Colonic mucosa (tissue), 4 donors: Measurements from ENCODE around the gene GREB1. TPM values are rescaled to one million over a fixed set of nuclear protein-coding genes. Genes with fewer than 3 reads are reported as not detected.

Experiments
- DNase-seq: peaks from one replicate; pipeline ENCODE4 v3.0.0-alpha.2; 2020
- H3K27ac ChIP-seq: fragments of 200-600 bp; one replicate; pipeline ENCODE4 v1.8.0; 2021
- H3K27me3 ChIP-seq: fragments of 200-600 bp; one replicate; pipeline ENCODE4 v1.8.0; 2021
- H3K36me3 ChIP-seq: fragments of 200-600 bp; one replicate; pipeline ENCODE4 v1.8.0; 2021
- H3K4me1 ChIP-seq: fragments of 200-600 bp; one replicate; pipeline ENCODE4 v1.8.0; 2021; ENCODE audit warnings: mild to moderate bottlenecking
- H3K4me3 ChIP-seq: fragments of 200-600 bp; one replicate; pipeline ENCODE4 v1.8.0; 2021
- H3K9ac ChIP-seq, 2 donors: one replicate each; pipeline ENCODE4 v1.7.0; 2013; ENCODE audit warnings: control low read depth in 2 of 2, low read depth in 2 of 2, low read length in 2 of 2
- H3K9me3 ChIP-seq: fragments of 200-600 bp; one replicate; pipeline ENCODE4 v1.8.0; 2021
- intact Hi-C: fragments of 100-400 bp; cut with DNase I; formaldehyde crosslinking; loops from one replicate; pipeline ENCODE4 v1.14.1; 2022
- total RNA-seq, 2 donors: library from RNA; stranded (reverse); fragmentation: NEBNext Ultra II Directional in 1 of 2; extraction: Animal tissue kit (Norgen Biotek cat#: 25700) in 1 of 2; gene quantifications; one replicate each; pipeline ENCODE4 v1.2.1, GENCODE V29; 2021
- TF ChIP-seq, protein P1 (sequence below): fragments of 200-600 bp; IDR thresholded peaks from one replicate; pipeline ENCODE4 v1.8.0; 2022; ENCODE audit warnings: antibody characterized with exemption, mild to moderate bottlenecking
- donor health status: healthy.
- donor health status: DM: no; HTN: no; CAD: no.
- donor health status: DM: no; HTN: no; CAD: no.

The GREB1 gene
- total RNA-seq, 2 donors from 2014 or later: 0.77 to 1.1 TPM

DNA sequence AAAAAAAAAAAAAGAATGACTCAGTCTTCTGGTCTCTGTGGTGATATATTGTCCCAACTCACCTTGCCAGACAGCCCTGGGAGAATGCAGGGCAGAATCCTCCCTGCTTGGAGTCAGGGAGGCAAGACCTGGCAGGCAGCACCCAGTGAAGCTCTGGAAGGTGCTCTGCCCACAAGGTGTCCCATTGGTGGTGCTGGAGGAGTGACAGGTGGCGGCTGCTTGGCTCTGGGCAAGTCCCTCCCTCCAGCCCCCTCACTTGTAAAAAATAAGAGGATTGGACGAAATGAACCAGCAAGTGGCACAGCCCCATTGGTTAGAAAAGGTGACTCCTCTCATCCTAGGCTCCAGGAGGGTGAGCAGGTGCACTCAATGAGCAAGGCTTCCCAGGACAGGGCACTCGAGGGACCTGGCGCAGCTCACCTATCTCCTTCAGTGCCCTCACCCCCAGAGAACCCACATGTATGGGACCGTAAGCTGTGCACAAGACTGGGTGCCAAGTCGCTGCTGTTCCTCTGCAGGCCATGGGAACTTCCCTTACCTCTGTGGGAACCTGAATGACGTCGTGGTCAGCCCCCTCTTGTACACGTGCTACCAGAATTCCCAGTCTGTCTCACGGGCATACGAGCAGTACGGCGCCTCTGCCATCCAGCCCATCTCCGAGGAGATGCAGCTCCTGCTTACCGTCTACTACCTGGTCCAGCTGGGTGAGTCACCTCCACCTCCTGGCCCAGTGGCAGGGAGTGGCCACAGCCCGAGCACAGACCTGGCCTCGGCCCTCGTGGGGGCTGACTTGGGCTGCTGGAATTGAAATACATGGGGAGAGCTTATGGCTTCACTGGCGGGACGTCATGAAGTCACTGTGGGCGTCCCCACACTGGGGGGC lies 54.6 kb downstream of the GREB1 start:
- H3K9ac ChIP-seq: no peak overlapping the region
- no peak for DNase-seq
- no peaks in the 10 kb centered on the region for H3K27me3 ChIP-seq
- H3K36me3 ChIP-seq: no peaks in the 10 kb centered on the region
- no peak overlapping the region for H3K27ac ChIP-seq
- H3K4me1 ChIP-seq: no peaks in the 10 kb centered on the region
- intact Hi-C loops: loop anchor here (10.0 kb wide), 1 partner anchor 454 kb away; a partner anchor contains a TSS
- H3K4me3 ChIP-seq: no peak overlapping the region
- H3K9me3 ChIP-seq: no peaks in the 10 kb centered on the region
- TF ChIP-seq, protein P1, sequence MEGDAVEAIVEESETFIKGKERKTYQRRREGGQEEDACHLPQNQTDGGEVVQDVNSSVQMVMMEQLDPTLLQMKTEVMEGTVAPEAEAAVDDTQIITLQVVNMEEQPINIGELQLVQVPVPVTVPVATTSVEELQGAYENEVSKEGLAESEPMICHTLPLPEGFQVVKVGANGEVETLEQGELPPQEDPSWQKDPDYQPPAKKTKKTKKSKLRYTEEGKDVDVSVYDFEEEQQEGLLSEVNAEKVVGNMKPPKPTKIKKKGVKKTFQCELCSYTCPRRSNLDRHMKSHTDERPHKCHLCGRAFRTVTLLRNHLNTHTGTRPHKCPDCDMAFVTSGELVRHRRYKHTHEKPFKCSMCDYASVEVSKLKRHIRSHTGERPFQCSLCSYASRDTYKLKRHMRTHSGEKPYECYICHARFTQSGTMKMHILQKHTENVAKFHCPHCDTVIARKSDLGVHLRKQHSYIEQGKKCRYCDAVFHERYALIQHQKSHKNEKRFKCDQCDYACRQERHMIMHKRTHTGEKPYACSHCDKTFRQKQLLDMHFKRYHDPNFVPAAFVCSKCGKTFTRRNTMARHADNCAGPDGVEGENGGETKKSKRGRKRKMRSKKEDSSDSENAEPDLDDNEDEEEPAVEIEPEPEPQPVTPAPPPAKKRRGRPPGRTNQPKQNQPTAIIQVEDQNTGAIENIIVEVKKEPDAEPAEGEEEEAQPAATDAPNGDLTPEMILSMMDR: no peak

DNA sequence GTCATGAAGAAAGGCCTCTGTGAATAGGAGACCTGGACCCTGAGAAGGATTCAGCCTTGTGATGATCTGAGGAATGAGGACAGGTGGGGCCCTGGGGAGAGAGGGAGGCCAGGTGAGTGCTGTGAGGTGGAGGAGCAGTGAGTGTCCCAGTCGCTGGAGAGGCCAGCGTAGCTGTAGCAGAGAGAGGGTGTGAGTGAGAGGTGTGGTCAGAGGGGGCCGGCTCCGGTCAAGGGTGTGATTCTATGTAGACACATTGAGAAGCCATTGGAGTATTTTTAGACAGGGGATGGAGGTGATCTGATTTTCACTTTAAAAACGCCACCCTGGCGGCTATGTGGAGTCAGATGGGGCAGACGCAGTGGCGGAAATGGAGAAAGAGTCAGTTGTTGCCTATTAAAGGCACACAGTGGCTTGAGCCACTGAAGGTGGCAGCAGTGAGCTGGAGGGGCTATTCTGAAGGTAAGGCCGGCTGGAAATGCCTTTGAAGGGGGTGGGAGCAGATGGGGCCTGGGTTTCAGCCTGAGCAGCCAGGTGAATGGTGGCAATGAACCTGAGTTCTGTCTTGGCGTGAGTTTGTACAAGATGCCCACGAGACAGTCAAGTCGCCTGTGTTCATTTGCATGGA lies 55.6 kb downstream of the GREB1 start:
- Histone ChIP-seq H3K9ac (no peak overlapping the region), H3K4me3 (no peak overlapping the region), H3K36me3 (no peaks in the 10 kb centered on the region), H3K27me3 (no peaks in the 10 kb centered on the region), H3K27ac (no peak overlapping the region), H3K4me1 (no peaks in the 10 kb centered on the region), H3K9me3 (no peaks in the 10 kb centered on the region)
- no peak for DNase-seq
- intact Hi-C loops: loop anchor here (10.0 kb wide), 1 partner anchor 455 kb away; a partner anchor contains a TSS
- TF ChIP-seq, protein P1: no peak

DNA sequence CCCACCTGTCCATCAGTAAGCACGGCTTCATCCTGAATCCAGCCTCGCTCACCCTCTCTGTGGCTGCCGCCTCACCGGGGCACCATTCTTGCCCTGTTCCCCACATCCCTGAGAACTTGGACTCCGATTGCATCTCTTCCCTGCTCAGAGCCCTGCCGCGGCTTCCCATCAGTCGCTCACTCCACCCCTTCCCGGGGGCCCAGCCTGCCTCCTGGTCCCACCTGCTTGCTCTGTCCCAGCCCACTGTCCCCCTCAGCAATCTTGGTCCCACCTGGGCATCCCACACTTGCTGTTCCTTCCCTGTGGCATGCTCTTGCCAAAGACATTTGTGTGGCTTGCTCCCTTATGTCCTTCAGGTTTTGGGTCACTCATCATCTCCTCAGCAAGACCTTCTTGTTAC lies 56.3 kb downstream of the GREB1 start:
- Histone ChIP-seq H3K4me3 (no peak overlapping the region), H3K9ac (no peak overlapping the region), H3K4me1 (no peaks in the 10 kb centered on the region), H3K27me3 (no peaks in the 10 kb centered on the region), H3K9me3 (no peaks in the 10 kb centered on the region), H3K27ac (no peak overlapping the region), H3K36me3 (no peaks in the 10 kb centered on the region)
- no peak for DNase-seq
- intact Hi-C loops: no loop called here
- TF ChIP-seq, protein P1: no peak

DNA sequence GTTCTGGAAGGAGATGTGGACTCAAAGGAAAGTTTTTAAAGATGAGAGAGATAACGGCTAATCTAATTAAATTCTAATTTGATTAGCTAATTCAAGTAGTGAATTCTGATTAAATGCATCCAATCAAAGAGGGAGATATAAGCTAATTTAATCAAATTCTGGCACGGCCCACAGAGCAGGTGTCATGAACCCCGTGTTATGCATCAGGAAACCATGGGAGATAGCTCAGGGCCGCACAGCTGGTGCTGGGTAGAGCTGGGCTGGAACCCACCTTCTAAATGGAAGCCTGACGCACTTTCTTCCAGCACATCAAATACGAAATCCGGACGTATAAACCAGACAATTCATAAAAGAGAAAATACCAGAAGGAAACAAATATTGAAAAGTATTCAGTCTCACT lies 57.2 kb downstream of the GREB1 start:
- no peak overlapping the region for H3K9ac ChIP-seq
- no peaks in the 10 kb centered on the region for H3K4me1 ChIP-seq
- no peak overlapping the region for H3K27ac ChIP-seq
- no peaks in the 10 kb centered on the region for H3K27me3 ChIP-seq
- no peak overlapping the region for H3K4me3 ChIP-seq
- TF ChIP-seq, protein P1: no peak
- no peaks in the 10 kb centered on the region for H3K36me3 ChIP-seq
- DNase-seq: no peak
- no peaks in the 10 kb centered on the region for H3K9me3 ChIP-seq
- intact Hi-C loops: no loop called here

DNA sequence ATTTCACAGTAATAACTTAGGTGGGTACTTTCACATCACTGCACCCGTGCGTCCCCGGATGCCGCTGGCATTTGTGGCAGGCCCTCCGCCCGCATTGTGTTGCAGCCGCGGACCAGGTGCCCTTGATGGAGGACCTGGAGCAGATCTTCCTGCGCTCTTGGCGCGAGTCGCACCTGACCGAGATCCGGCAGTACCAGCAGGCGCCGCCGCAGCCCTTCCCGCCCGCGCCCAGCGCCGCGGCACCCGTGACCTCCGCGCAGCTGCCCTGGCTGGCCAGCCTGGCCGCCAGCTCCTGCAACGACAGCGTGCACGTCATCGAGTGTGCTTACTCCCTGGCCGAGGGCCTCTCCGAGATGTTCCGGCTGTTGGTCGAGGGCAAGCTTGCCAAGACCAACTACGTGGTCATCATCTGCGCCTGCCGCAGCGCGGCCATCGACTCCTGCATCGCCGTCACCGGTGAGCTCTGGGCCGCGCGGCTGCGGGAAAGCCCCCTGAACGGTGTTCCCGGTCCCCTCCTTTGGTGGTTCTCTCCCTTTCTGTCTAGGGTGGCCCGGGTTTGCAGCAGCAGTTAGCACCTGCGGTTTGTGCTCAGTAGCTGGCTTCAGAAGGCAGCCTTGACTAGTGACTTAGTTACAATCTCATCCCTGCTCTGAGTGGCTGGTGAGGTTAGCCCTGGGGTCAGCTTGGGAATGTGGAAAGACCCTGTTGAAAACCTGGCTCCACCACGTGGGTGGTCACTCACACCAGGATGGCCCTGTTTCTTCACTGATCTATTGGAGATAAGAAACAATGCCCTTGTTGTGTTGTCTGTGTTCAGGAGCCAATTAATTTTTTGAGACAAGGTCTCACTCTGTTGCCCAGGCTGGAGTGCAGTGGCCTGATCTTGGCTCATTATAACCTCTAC lies 59.1 kb downstream of the GREB1 start:
- H3K9me3 ChIP-seq: no peaks in the 10 kb centered on the region
- no peaks in the 10 kb centered on the region for H3K27me3 ChIP-seq
- no peaks in the 10 kb centered on the region for H3K4me1 ChIP-seq
- no peak for DNase-seq
- intact Hi-C loops: no loop called here
- no peaks in the 10 kb centered on the region for H3K36me3 ChIP-seq
- H3K27ac ChIP-seq: no peak overlapping the region
- TF ChIP-seq, protein P1: no peak
- H3K9ac ChIP-seq: no peak overlapping the region
- H3K4me3 ChIP-seq: no peak overlapping the region
